ENCODE data around the gene ITPR1. TPM values are rescaled to one million over a fixed set of nuclear protein-coding genes. Genes with fewer than 3 reads are reported as not detected.

The ITPR1 gene
- total RNA-seq, 2 experiments from 2014 or later = 84.4 to 104 TPM

GRCh38 chr3:4822568-4822967 is 329.4 kb downstream of the ITPR1 start:
- Histone ChIP-seq H3K4me3 (ENCODE audit: low read depth, low read length, poor library complexity, severe bottlenecking) (no peak overlapping the region), H3K36me3 (ENCODE audit: insufficient read depth, low read length) (peaks cover 39% of the 10 kb centered on the region), H3K4me2 (ENCODE audit: low read length) (no peak overlapping the region), H3K27ac (ENCODE audit: low read depth, low read length, poor library complexity, severe bottlenecking) (no peak overlapping the region), H3K9me2 (ENCODE audit: insufficient read depth, low read length) (no peaks in the 10 kb centered on the region), H3K4me1 (ENCODE audit: insufficient read depth, low read length, poor library complexity, severe bottlenecking) (no peaks in the 10 kb centered on the region), H3K9me3 (ENCODE audit: low read length) (no peaks in the 10 kb centered on the region), H4K20me1 (ENCODE audit: insufficient read depth, low read length) (no peaks in the 10 kb centered on the region), H2AFZ (ENCODE audit: low read length) (no peak overlapping the region), H3K79me2 (ENCODE audit: insufficient read depth, low read depth, low read length) (no peaks in the 10 kb centered on the region)
- BruUV-seq (replicated peaks) = no TSS peak
- DNase-seq (ENCODE audit: low spot score) = no peak
- intact Hi-C loops (cut with micrococcal nuclease; ENCODE audit: unreplicated experiment) = no loop called here
- TF ChIP-seq CTCF (conservative IDR thresholded peaks at IDR 0.05; ENCODE audit: low read length) = no peak
- no peak for TF ChIP-seq EZH2phosphoT487 (IDR thresholded peaks at IDR 0.05; ENCODE audit: borderline replicate concordance, low read depth, low read length)
- CTCF ChIA-PET (ENCODE audit: unreplicated experiment) = no interaction called here
- POLR2A ChIA-PET = interaction anchor here (0.6 kb wide), 1 partner anchor 13 kb away, joined by 3 read pairs; no protein-coding TSS in a partner anchor

GRCh38 chr3:4823385-4823784 is 330.2 kb downstream of the ITPR1 start:
- ChIA-PET POLR2A (no interaction called here), CTCF (ENCODE audit: unreplicated experiment) (no interaction called here)
- H4K20me1 ChIP-seq (ENCODE audit: insufficient read depth, low read length) = no peaks in the 10 kb centered on the region
- H3K9me2 ChIP-seq (ENCODE audit: insufficient read depth, low read length) = no peaks in the 10 kb centered on the region
- no peak for DNase-seq (ENCODE audit: low spot score)
- BruUV-seq (replicated peaks) = no TSS peak
- H2AFZ ChIP-seq (ENCODE audit: low read length) = no peak overlapping the region
- H3K27ac ChIP-seq (ENCODE audit: low read depth, low read length, poor library complexity, severe bottlenecking) = no peak overlapping the region
- TF ChIP-seq CTCF (conservative IDR thresholded peaks at IDR 0.05; ENCODE audit: low read length) (no peak), EZH2phosphoT487 (IDR thresholded peaks at IDR 0.05; ENCODE audit: borderline replicate concordance, low read depth, low read length) (no peak)
- H3K4me1 ChIP-seq (ENCODE audit: insufficient read depth, low read length, poor library complexity, severe bottlenecking) = no peaks in the 10 kb centered on the region
- H3K9me3 ChIP-seq (ENCODE audit: low read length) = no peaks in the 10 kb centered on the region
- no peak overlapping the region for H3K4me2 ChIP-seq (ENCODE audit: low read length)
- peaks cover 31% of the 10 kb centered on the region for H3K36me3 ChIP-seq (ENCODE audit: insufficient read depth, low read length)
- no peak overlapping the region for H3K4me3 ChIP-seq (ENCODE audit: low read depth, low read length, poor library complexity, severe bottlenecking)
- no peaks in the 10 kb centered on the region for H3K79me2 ChIP-seq (ENCODE audit: insufficient read depth, low read depth, low read length)
- intact Hi-C loops (cut with micrococcal nuclease; ENCODE audit: unreplicated experiment) = no loop called here

GRCh38 chr3:4823986-4824925 is 331.1 kb downstream of the ITPR1 start:
- H3K9me2 ChIP-seq (ENCODE audit: insufficient read depth, low read length) = no peaks in the 10 kb centered on the region
- no peak overlapping the region for H3K4me3 ChIP-seq (ENCODE audit: low read depth, low read length, poor library complexity, severe bottlenecking)
- H3K4me2 ChIP-seq (ENCODE audit: low read length) = no peak overlapping the region
- H3K9me3 ChIP-seq (ENCODE audit: low read length) = no peaks in the 10 kb centered on the region
- no peak overlapping the region for H3K27ac ChIP-seq (ENCODE audit: low read depth, low read length, poor library complexity, severe bottlenecking)
- no TSS peak for BruUV-seq (replicated peaks)
- no peaks in the 10 kb centered on the region for H3K79me2 ChIP-seq (ENCODE audit: insufficient read depth, low read depth, low read length)
- POLR2A ChIA-PET = no interaction called here
- no peak for TF ChIP-seq EZH2phosphoT487 (IDR thresholded peaks at IDR 0.05; ENCODE audit: borderline replicate concordance, low read depth, low read length)
- TF ChIP-seq CTCF (conservative IDR thresholded peaks at IDR 0.05; ENCODE audit: low read length) = no peak
- intact Hi-C loops (cut with micrococcal nuclease; ENCODE audit: unreplicated experiment) = no loop called here
- H3K4me1 ChIP-seq (ENCODE audit: insufficient read depth, low read length, poor library complexity, severe bottlenecking) = no peaks in the 10 kb centered on the region
- H2AFZ ChIP-seq (ENCODE audit: low read length) = no peak overlapping the region
- no peak for DNase-seq (ENCODE audit: low spot score)
- CTCF ChIA-PET (ENCODE audit: unreplicated experiment) = no interaction called here
- H3K36me3 ChIP-seq (ENCODE audit: insufficient read depth, low read length) = peaks cover 25% of the 10 kb centered on the region
- H4K20me1 ChIP-seq (ENCODE audit: insufficient read depth, low read length) = no peaks in the 10 kb centered on the region
